Measurements from ENCODE around the gene RPUSD1. TPM values are rescaled to one million over a fixed set of nuclear protein-coding genes. Genes with fewer than 3 reads are reported as not detected.
A peak's percentile ranks its signal among the peaks of the same experiment; 100 is the strongest.
"Not testable (repeated sequence)": the region's sequence is repeated elsewhere in the genome, so short reads cannot be mapped to it uniquely, and the experiment has no call there.

RPUSD1 gene, protein sequence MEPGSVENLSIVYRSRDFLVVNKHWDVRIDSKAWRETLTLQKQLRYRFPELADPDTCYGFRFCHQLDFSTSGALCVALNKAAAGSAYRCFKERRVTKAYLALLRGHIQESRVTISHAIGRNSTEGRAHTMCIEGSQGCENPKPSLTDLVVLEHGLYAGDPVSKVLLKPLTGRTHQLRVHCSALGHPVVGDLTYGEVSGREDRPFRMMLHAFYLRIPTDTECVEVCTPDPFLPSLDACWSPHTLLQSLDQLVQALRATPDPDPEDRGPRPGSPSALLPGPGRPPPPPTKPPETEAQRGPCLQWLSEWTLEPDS
- total RNA-seq (2014; rRNA removed; shearing (Covaris generic)) = 44.6 and 54.3 TPM in 2 replicates
- polyA plus RNA-seq (2016; fragmentation: Nextera tagmentation; extraction: Ambion mirVana) = 15.4 and 19.1 TPM in 2 replicates

DNA sequence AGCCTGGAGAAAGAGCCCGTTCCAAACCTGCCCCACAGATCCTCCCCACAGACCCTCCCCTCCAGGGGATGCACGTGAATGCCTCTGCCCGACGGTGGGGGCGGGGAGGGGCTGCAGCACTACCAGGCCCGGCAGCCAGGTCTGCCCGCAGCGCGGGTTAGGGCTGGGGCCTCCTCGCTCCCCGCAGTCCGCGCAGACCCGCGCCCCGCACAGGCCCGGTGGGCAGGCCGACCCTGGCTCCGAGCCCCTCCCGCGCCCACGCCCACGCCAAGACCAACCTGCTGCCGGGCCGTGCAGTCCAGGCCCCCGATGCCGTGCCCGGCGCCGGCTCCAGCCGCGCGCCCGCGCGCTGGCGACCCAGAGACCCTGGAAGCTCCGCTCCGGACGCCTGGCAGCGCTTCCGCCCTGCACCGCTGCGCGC, at the start of gene RPUSD1:
Gene RPUSD1 (minus strand): TSS at position 404 of the 421 bp plus-strand sequence. CDS start 644 bp downstream, outside the sequence.
- 0 to 5% methylated on average over 13 to 18 of the region's 45 CpGs for WGBS, 2 experiments (ENCODE audit: low coverage in 1 of 2, low lambda C conversion rate in 2 of 2, missing lambda C conversion rate in 2 of 2)

DNA sequence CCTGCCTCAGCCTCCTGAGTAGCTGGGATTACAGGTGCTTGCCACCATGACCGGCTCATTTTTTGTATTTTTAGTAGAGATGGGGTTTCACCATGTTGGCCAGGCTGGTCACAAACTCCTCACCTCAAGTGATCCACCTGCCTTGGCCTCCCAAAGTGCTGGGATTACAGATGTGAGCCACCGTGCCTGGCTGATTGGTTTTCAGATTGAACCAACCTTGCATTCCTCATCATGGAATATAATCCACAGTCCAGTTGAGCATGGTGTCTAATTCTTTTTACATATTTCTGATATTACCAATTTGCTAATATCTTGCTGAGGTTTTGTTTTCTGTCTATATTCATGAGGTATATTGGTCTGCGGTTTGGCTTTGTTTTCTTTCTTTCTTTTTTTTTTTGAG, 48.6 kb upstream of the RPUSD1 start:
- H3K4me1 ChIP-seq (ENCODE audit: insufficient read depth); H3K9me2 ChIP-seq (ENCODE audit: insufficient read depth); H3K4me3 ChIP-seq; DNase-seq; H3F3A ChIP-seq (ENCODE audit: insufficient read depth); H2AFZ ChIP-seq; H3K79me2 ChIP-seq (ENCODE audit: insufficient read depth); H3K4me2 ChIP-seq (ENCODE audit: unreplicated experiment); H3K27me3 ChIP-seq (replicated peaks; ENCODE audit: insufficient read depth); H3K9me3 ChIP-seq (ENCODE audit: low read depth); H4K20me1 ChIP-seq (ENCODE audit: insufficient read depth); H3K9ac ChIP-seq; in situ Hi-C loops (cut with MboI); H3K36me3 ChIP-seq (ENCODE audit: low read depth); H3K27ac ChIP-seq: not testable (repeated sequence)
- WGBS, 2 experiments (ENCODE audit: low coverage in 1 of 2, low lambda C conversion rate in 2 of 2, missing lambda C conversion rate in 2 of 2) = 71 to 72% methylated on average over 3 of the region's 3 CpGs

More for the DNA sequence above, at the start of gene RPUSD1:
- no peaks in the 10 kb centered on the region for H3K27me3 ChIP-seq (replicated peaks; ENCODE audit: insufficient read depth)
- peak within 1 kb of the TSS; percentile 98 for H3K4me3 ChIP-seq
- peak within 1 kb of the TSS; percentile 98 for H3K4me2 ChIP-seq (ENCODE audit: unreplicated experiment)
- H4K20me1 ChIP-seq (ENCODE audit: insufficient read depth) = no peaks in the 10 kb centered on the region
- H3K9me2 ChIP-seq (ENCODE audit: insufficient read depth) = no peaks in the 10 kb centered on the region
- no peak within 1 kb of the TSS for H3K27ac ChIP-seq
- H3K9me3 ChIP-seq (ENCODE audit: low read depth) = no peaks in the 10 kb centered on the region
- peak within 1 kb of the TSS; percentile 85 for H3K9ac ChIP-seq
- no peaks in the 10 kb centered on the region for H3K36me3 ChIP-seq (ENCODE audit: low read depth)
- no peaks in the 10 kb centered on the region for H3F3A ChIP-seq (ENCODE audit: insufficient read depth)
- H3K4me1 ChIP-seq (ENCODE audit: insufficient read depth) = no peaks in the 10 kb centered on the region
- in situ Hi-C loops (cut with MboI) = no loop called here
- TF ChIP-seq EZH2 (IDR thresholded peaks at IDR 0.05; ENCODE audit: insufficient read depth, poor library complexity, severe bottlenecking) (no peak), EZH2phosphoT487 (IDR thresholded peaks at IDR 0.05; ENCODE audit: insufficient read depth, low read depth) (no peak)
- peak within 1 kb of the TSS; percentile 82 for H2AFZ ChIP-seq
- no peak for DNase-seq
- H3K79me2 ChIP-seq (ENCODE audit: insufficient read depth) = peaks cover 19% of the 10 kb centered on the region

DNA sequence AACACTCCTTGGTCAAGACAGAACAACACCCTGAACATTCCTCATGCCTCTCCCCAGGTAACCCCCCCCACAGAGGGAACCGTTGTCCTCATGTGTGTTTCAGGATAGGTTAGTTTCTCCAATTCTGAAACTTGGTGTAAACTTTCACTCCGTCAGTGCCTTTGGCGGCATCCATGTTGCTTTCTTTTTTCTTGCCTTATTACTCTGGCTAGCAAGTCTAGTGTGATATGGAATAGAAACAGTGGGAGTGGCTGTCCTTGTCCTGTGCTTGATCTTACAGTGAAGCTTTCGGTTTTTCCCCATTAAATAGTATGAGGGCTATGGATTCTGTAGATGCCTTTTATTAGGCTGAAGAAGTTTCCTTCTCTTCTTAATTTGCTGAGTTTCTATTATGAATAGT, 48.0 kb upstream of the RPUSD1 start:
- Histone ChIP-seq H2AFZ (no peak overlapping the region), H3K4me2 (ENCODE audit: unreplicated experiment) (no peak overlapping the region), H3K9me3 (ENCODE audit: low read depth) (no peaks in the 10 kb centered on the region), H3K36me3 (ENCODE audit: low read depth) (no peaks in the 10 kb centered on the region), H3K4me1 (ENCODE audit: insufficient read depth) (no peaks in the 10 kb centered on the region), H3K27ac (no peak overlapping the region), H3K9ac (no peak overlapping the region), H3K79me2 (ENCODE audit: insufficient read depth) (no peaks in the 10 kb centered on the region), H3F3A (ENCODE audit: insufficient read depth) (no peaks in the 10 kb centered on the region), H3K27me3 (replicated peaks; ENCODE audit: insufficient read depth) (no peaks in the 10 kb centered on the region), H3K9me2 (ENCODE audit: insufficient read depth) (no peaks in the 10 kb centered on the region), H4K20me1 (ENCODE audit: insufficient read depth) (no peaks in the 10 kb centered on the region), H3K4me3 (no peak overlapping the region)
- DNase-seq = no peak
- WGBS, 2 experiments (ENCODE audit: low coverage in 1 of 2, low lambda C conversion rate in 2 of 2, missing lambda C conversion rate in 2 of 2) = 63 to 65% methylated on average over 4 of the region's 4 CpGs
- TF ChIP-seq EZH2phosphoT487 (IDR thresholded peaks at IDR 0.05; ENCODE audit: insufficient read depth, low read depth) (no peak), EZH2 (IDR thresholded peaks at IDR 0.05; ENCODE audit: insufficient read depth, poor library complexity, severe bottlenecking) (no peak)
- in situ Hi-C loops (cut with MboI) = no loop called here

DNA sequence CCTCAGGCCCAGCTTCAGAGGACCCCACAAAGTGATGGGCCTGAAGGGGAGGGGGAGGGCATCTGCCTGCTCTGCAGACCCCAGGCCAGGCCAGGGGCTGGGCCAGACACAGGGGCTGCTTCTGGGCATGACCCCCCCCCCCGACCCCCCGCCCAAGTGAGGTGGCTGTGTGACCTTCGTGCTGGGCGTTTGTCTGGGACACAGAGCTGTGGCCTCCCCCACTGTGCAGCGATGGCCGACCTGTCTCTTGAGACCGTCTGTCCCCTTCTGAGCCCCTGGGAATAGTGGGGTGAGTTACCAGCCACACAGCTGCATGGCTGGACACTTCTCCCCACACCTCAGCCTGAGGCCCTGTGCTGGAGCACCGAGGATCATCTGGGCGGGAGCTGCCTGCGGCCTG, 47.2 kb upstream of the RPUSD1 start:
- no peaks in the 10 kb centered on the region for H4K20me1 ChIP-seq (ENCODE audit: insufficient read depth)
- no peak overlapping the region for H3K9ac ChIP-seq
- no peak for TF ChIP-seq EZH2phosphoT487 (IDR thresholded peaks at IDR 0.05; ENCODE audit: insufficient read depth, low read depth)
- no peak for TF ChIP-seq EZH2 (IDR thresholded peaks at IDR 0.05; ENCODE audit: insufficient read depth, poor library complexity, severe bottlenecking)
- no peak overlapping the region for H2AFZ ChIP-seq
- H3F3A ChIP-seq (ENCODE audit: insufficient read depth) = no peaks in the 10 kb centered on the region
- in situ Hi-C loops (cut with MboI) = no loop called here
- DNase-seq = no peak
- H3K9me3 ChIP-seq (ENCODE audit: low read depth) = no peaks in the 10 kb centered on the region
- H3K4me3 ChIP-seq = no peak overlapping the region
- no peak overlapping the region for H3K4me2 ChIP-seq (ENCODE audit: unreplicated experiment)
- no peaks in the 10 kb centered on the region for H3K4me1 ChIP-seq (ENCODE audit: insufficient read depth)
- 59 to 67% methylated on average over 5 to 8 of the region's 10 CpGs for WGBS, 2 experiments (ENCODE audit: low coverage in 1 of 2, low lambda C conversion rate in 2 of 2, missing lambda C conversion rate in 2 of 2)
- no peaks in the 10 kb centered on the region for H3K27me3 ChIP-seq (replicated peaks; ENCODE audit: insufficient read depth)
- no peaks in the 10 kb centered on the region for H3K9me2 ChIP-seq (ENCODE audit: insufficient read depth)
- H3K79me2 ChIP-seq (ENCODE audit: insufficient read depth) = no peaks in the 10 kb centered on the region
- H3K36me3 ChIP-seq (ENCODE audit: low read depth) = no peaks in the 10 kb centered on the region
- no peak overlapping the region for H3K27ac ChIP-seq

Data from GM23248 (cell line).